Loucy (cell line): ENCODE measurements around the gene ANKRD55.

Experiments used
- EZH2phosphoT487 ChIP-seq: fragments of 200-600 bp; IDR thresholded peaks from 2 replicates; pipeline ENCODE4 v1.6.1; 2018; ENCODE audit warnings: antibody characterized with exemption, mild to moderate bottlenecking, moderate library complexity, borderline replicate concordance
- TF ChIP-seq, protein P1 (sequence below): fragments of 200-600 bp; sonication (generic); conservative IDR thresholded peaks from 2 replicates; pipeline ENCODE4 v1.5.1; 2014; ENCODE audit warnings: mild to moderate bottlenecking, antibody characterized with exemption, low read length

DNA sequence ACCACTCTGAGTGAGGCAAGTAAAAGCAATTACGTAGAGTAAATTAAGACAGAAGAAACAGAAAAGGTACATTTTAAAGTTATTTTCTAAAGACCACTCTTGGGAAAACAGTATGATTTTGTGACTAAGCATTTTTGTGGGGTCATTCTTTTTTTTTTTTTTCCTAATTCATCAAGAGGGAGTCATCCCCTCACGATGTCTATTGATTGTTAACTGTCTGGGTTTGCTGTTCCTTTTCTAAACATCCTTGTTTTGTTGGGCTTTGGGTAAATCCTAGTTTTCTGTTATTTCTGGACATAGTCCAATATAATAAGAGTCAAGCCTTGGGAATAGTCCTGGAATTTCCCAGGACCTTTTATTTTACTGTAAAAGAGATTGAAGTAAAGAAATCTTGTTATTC lies 63.8 kb downstream of the ANKRD55 start:
- TF ChIP-seq, protein P1, sequence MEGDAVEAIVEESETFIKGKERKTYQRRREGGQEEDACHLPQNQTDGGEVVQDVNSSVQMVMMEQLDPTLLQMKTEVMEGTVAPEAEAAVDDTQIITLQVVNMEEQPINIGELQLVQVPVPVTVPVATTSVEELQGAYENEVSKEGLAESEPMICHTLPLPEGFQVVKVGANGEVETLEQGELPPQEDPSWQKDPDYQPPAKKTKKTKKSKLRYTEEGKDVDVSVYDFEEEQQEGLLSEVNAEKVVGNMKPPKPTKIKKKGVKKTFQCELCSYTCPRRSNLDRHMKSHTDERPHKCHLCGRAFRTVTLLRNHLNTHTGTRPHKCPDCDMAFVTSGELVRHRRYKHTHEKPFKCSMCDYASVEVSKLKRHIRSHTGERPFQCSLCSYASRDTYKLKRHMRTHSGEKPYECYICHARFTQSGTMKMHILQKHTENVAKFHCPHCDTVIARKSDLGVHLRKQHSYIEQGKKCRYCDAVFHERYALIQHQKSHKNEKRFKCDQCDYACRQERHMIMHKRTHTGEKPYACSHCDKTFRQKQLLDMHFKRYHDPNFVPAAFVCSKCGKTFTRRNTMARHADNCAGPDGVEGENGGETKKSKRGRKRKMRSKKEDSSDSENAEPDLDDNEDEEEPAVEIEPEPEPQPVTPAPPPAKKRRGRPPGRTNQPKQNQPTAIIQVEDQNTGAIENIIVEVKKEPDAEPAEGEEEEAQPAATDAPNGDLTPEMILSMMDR: no peak
- no peak for TF ChIP-seq EZH2phosphoT487
